Activated B cell treated with CpG ODN at 0.5 μM for 24 hours (primary cell): ENCODE measurements around the gene DCPS. TPM values are rescaled to one million over a fixed set of nuclear protein-coding genes. Genes with fewer than 3 reads are reported as not detected.
"Not testable (repeated sequence)": the region's sequence is repeated elsewhere in the genome, so short reads cannot be mapped to it uniquely, and the experiment has no call there.

Source experiments
- ATAC-seq: fragments of 200-7000 bp; cut with Tn5 transposase; one replicate; pipeline ENCODE4 v1.10.0; 2021; ENCODE audit warnings: low read depth, mild to moderate bottlenecking, moderate library complexity
- CTCF ChIA-PET: fragments of 350-600 bp; sonication (Branson Sonifier 250); formaldehyde crosslinking; loops from one replicate; lab custom pipeline; 2021; ENCODE audit warnings: antibody characterized with exemption; lab: Charles Lee
- POLR2A ChIA-PET: fragments of 350-600 bp; sonication (Branson Sonifier 250); formaldehyde crosslinking; loops from one replicate; lab custom pipeline; 2021; ENCODE audit warnings: antibody characterized with exemption; lab: Charles Lee
- DNase-seq: peaks from one replicate; pipeline ENCODE4 v3.0.0; 2022
- H3K27ac Mint-ChIP-seq: one replicate; pipeline ENCODE4 v1.8.0; 2020; ENCODE audit warnings: mixed read lengths
- H3K27me3 Mint-ChIP-seq: one replicate; pipeline ENCODE4 v1.8.0; 2021; ENCODE audit warnings: mixed read lengths
- H3K36me3 Mint-ChIP-seq: one replicate; pipeline ENCODE4 v1.8.0; 2021; ENCODE audit warnings: low read depth, mixed read lengths
- H3K4me1 Mint-ChIP-seq: one replicate; pipeline ENCODE4 v1.8.0; 2021; ENCODE audit warnings: mixed read lengths
- H3K4me3 Mint-ChIP-seq: one replicate; pipeline ENCODE4 v1.8.0; 2020; ENCODE audit warnings: mild to moderate bottlenecking, mixed read lengths
- H3K9me3 Mint-ChIP-seq: one replicate; pipeline ENCODE4 v1.8.0; 2020; ENCODE audit warnings: mixed read lengths
- intact Hi-C: fragments of 100-400 bp; cut with micrococcal nuclease; formaldehyde crosslinking; loops from one replicate; pipeline ENCODE4 v1.15.1; 2024
- total RNA-seq: library from RNA; stranded (reverse); gene quantifications from 2 replicates; pipeline ENCODE4 v1.2.3, GENCODE V29; 2022
- TF ChIP-seq, protein P1 (sequence below): fragments of 200-600 bp; IDR thresholded peaks from one replicate; pipeline ENCODE4 v1.8.0; 2022; ENCODE audit warnings: antibody characterized with exemption, mild to moderate bottlenecking

DCPS gene
- total RNA-seq, 1 donor from 2014 or later: 37.6 TPM

DNA sequence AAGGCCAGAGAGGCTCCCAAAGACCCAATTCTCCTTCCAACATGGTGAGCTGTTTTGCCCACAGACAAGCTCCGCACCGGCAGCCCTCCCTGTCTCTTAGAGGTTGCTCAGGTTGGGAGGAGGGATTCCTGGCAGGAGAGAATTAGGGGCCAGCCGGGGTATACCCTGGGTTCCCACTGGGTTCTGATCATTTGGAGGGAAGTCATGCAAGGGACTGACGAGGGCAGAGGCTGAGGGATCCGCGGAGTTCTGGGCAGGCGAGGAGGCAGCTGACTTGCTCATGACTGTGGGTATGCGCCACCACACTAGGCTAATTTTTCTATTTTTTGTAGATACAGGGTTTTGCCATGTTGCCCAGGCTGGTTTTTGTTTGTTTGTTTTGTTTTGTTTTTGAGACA, 56.2 kb downstream of the DCPS start:
- no peaks in the 10 kb centered on the region for H3K36me3 Mint-ChIP-seq
- ChIA-PET POLR2A (no interaction called here), CTCF (no interaction called here)
- DNase-seq (no peak), ATAC-seq (no peak)
- no peak overlapping the region for H3K4me3 Mint-ChIP-seq
- intact Hi-C loops: no loop called here
- H3K9me3 Mint-ChIP-seq: no peaks in the 10 kb centered on the region
- no peak overlapping the region for H3K27ac Mint-ChIP-seq
- peaks cover 9% of the 10 kb centered on the region for H3K4me1 Mint-ChIP-seq
- TF ChIP-seq, protein P1, sequence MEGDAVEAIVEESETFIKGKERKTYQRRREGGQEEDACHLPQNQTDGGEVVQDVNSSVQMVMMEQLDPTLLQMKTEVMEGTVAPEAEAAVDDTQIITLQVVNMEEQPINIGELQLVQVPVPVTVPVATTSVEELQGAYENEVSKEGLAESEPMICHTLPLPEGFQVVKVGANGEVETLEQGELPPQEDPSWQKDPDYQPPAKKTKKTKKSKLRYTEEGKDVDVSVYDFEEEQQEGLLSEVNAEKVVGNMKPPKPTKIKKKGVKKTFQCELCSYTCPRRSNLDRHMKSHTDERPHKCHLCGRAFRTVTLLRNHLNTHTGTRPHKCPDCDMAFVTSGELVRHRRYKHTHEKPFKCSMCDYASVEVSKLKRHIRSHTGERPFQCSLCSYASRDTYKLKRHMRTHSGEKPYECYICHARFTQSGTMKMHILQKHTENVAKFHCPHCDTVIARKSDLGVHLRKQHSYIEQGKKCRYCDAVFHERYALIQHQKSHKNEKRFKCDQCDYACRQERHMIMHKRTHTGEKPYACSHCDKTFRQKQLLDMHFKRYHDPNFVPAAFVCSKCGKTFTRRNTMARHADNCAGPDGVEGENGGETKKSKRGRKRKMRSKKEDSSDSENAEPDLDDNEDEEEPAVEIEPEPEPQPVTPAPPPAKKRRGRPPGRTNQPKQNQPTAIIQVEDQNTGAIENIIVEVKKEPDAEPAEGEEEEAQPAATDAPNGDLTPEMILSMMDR: no peak
- H3K27me3 Mint-ChIP-seq: no peaks in the 10 kb centered on the region

- no peaks in the 10 kb centered on the region for H3K36me3 Mint-ChIP-seq
- H3K9me3 Mint-ChIP-seq: no peaks in the 10 kb centered on the region
- CTCF ChIA-PET: no interaction called here
- peaks cover under 1% of the 10 kb centered on the region for H3K4me1 Mint-ChIP-seq
- POLR2A ChIA-PET: no interaction called here
- no peak overlapping the region for H3K27ac Mint-ChIP-seq
- ATAC-seq (no peak), DNase-seq (no peak)
- TF ChIP-seq, protein P1: no peak
- no peaks in the 10 kb centered on the region for H3K27me3 Mint-ChIP-seq
- intact Hi-C loops: no loop called here
- no peak overlapping the region for H3K4me3 Mint-ChIP-seq
Measured at GRCh38 chr11:126361400-126361799, 57.5 kb downstream of the DCPS start.

DNA sequence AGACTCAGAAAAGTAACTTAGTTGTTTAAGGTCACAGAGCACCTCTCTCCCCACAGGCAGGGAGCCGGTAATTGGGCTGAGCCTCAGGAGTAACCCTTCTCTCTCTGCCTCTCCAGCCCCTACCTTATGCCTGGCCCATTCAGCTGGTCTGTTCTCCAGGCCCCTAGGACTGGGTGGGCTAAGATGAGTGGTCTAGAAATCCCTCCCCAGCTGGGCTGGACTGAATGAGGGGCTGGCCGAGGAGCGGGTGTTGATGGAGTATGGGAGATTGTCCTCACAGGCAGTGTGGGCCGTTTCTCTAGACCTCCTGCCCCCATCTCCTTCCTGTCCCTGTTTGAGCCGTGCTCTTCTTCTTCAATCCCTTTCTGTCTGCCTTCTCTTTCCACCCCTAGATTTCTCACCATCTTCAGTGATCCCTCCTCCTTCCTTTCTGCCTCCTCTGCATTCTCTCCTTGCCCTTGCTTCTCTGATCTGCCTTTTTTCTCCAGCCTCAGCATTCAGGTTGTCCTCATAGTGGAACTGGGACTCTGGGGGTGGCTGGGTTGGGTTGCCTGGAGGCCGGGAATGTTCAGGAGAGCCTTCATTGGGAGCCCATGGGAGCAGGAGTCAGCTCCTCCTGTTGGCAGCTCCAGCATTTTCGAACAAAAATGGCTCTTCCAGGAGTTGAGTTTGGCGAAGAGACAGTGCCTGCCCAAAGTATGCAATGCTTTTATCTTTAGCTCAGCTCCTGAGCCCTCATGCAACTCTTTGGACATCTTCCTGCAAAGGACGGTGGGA, 59.2 kb downstream of the DCPS start:
- DNase-seq (no peak), ATAC-seq (no peak)
- H3K4me3 Mint-ChIP-seq: no peak overlapping the region
- no peaks in the 10 kb centered on the region for H3K9me3 Mint-ChIP-seq
- TF ChIP-seq, protein P1: no peak
- no peaks in the 10 kb centered on the region for H3K27me3 Mint-ChIP-seq
- no peak overlapping the region for H3K27ac Mint-ChIP-seq
- no peaks in the 10 kb centered on the region for H3K36me3 Mint-ChIP-seq
- ChIA-PET CTCF (no interaction called here), POLR2A (no interaction called here)
- no peaks in the 10 kb centered on the region for H3K4me1 Mint-ChIP-seq
- intact Hi-C loops: no loop called here

- TF ChIP-seq, protein P1: no peak
- Mint-ChIP-seq H3K27ac (no peak overlapping the region), H3K4me3 (no peak overlapping the region), H3K27me3 (no peaks in the 10 kb centered on the region), H3K9me3 (no peaks in the 10 kb centered on the region), H3K4me1 (no peaks in the 10 kb centered on the region), H3K36me3 (no peaks in the 10 kb centered on the region)
- ChIA-PET CTCF (no interaction called here), POLR2A (no interaction called here)
- no peak for DNase-seq
- ATAC-seq: no peak
- intact Hi-C loops: no loop called here
Measured at GRCh38 chr11:126363706-126364248, 59.9 kb downstream of the DCPS start.

- H3K27ac Mint-ChIP-seq, DNase-seq, intact Hi-C loops, H3K36me3 Mint-ChIP-seq, H3K4me1 Mint-ChIP-seq, H3K4me3 Mint-ChIP-seq, ATAC-seq, POLR2A ChIA-PET, H3K27me3 Mint-ChIP-seq, H3K9me3 Mint-ChIP-seq, CTCF ChIA-PET: not testable (repeated sequence)
Measured at GRCh38 chr11:126364735-126365134, 60.9 kb downstream of the DCPS start.

DNA sequence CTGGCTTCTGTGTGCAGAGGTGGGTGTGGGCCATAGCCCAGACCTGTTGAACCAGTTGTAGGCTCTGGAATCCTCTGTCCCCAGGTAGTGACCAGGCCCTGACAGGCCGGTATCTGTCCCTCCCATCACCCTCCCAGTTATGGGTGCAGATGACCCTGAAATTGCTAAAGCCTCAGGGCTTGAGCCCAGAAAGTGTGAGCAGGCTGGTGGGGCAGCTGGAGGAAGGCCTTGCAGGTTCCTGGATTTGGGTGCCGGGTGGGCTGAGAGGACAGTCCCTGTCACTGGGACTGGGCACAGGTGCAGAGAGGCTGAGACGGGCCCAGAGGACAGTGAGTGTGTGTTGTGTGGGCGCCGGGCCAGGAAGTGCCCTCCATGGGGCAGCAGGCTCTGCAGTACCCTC, 61.6 kb downstream of the DCPS start:
- H3K27ac Mint-ChIP-seq, intact Hi-C loops, ATAC-seq, H3K9me3 Mint-ChIP-seq, H3K27me3 Mint-ChIP-seq, H3K36me3 Mint-ChIP-seq, H3K4me1 Mint-ChIP-seq, DNase-seq, POLR2A ChIA-PET, CTCF ChIA-PET, H3K4me3 Mint-ChIP-seq: not testable (repeated sequence)
